PC-3 (cell line): Measurements from ENCODE around the gene TRIM33. TPM values are rescaled to one million over a fixed set of nuclear protein-coding genes. Genes with fewer than 3 reads are reported as not detected.

Source experiments
- ATAC-seq: fragments of 200-7000 bp; cut with Tn5 transposase; 2 replicates; pipeline ENCODE4 v1.9.1; 2020; ENCODE audit warnings: mild to moderate bottlenecking, moderate library complexity
- BruUV-seq: library from RNA; stranded (reverse); fragments of 400-500 nt; replicated peaks from 2 replicates; lab custom pipeline; 2021; lab: Mats Ljungman, UMichigan
- CTCF ChIA-PET: fragments of 300-600 bp; sonication (Branson Sonifier 250); formaldehyde crosslinking; loops from one replicate; lab custom pipeline; 2022; ENCODE audit warnings: antibody characterized with exemption; lab: Charles Lee
- POLR2A ChIA-PET: fragments of 300-600 bp; sonication (Branson Sonifier 250); formaldehyde crosslinking; loops from one replicate; lab custom pipeline; 2022; ENCODE audit warnings: antibody characterized with exemption; ENCODE audit not compliant: unreplicated experiment; lab: Charles Lee
- DNase-seq: peaks from one replicate; pipeline ENCODE4 v3.0.0-alpha.2; 2015
- H2AFZ ChIP-seq: fragments of 300-600 bp; sonication (generic); 2 replicates; pipeline ENCODE4 v1.6.0; 2016; ENCODE audit warnings: antibody characterized with exemption, low read length
- H3F3A ChIP-seq: fragments of 300-600 bp; sonication (generic); one replicate; pipeline ENCODE4 v1.6.0; 2017; ENCODE audit warnings: antibody characterized with exemption, low read length, control low read depth, mild to moderate bottlenecking; ENCODE audit not compliant: unreplicated experiment
- H3K27ac ChIP-seq: fragments of 300-600 bp; sonication (generic); 2 replicates; pipeline ENCODE4 v1.5.1; 2016; ENCODE audit warnings: mild to moderate bottlenecking, low read length
- H3K27me3 ChIP-seq: fragments of 300-600 bp; sonication (generic); 2 replicates; pipeline ENCODE4 v1.6.1; 2016; ENCODE audit warnings: low read length, mixed read lengths
- H3K36me3 ChIP-seq: fragments of 300-600 bp; sonication (generic); 2 replicates; pipeline ENCODE4 v1.6.1; 2016; ENCODE audit warnings: low read depth, mixed run types, low read length, mixed read lengths
- H3K4me1 ChIP-seq: fragments of 300-600 bp; sonication (generic); 2 replicates; pipeline ENCODE4 v1.5.1; 2016; ENCODE audit warnings: low read length; ENCODE audit not compliant: insufficient read depth
- H3K4me2 ChIP-seq: fragments of 300-600 bp; sonication (generic); 2 replicates; pipeline ENCODE4 v1.6.0; 2016; ENCODE audit warnings: low read length
- H3K4me3 ChIP-seq: fragments of 300-600 bp; sonication (generic); 2 replicates; pipeline ENCODE4 v1.5.1; 2016; ENCODE audit warnings: mild to moderate bottlenecking, low read length, mixed read lengths
- H3K79me2 ChIP-seq: fragments of 300-600 bp; sonication (generic); 2 replicates; pipeline ENCODE4 v1.6.1; 2017; ENCODE audit warnings: low read length, mixed read lengths
- H3K9ac ChIP-seq: fragments of 300-600 bp; sonication (generic); 2 replicates; pipeline ENCODE4 v1.6.0; 2016; ENCODE audit warnings: mild to moderate bottlenecking, low read length
- H3K9me2 ChIP-seq: fragments of 300-600 bp; sonication (generic); replicated peaks from 2 replicates; pipeline ENCODE4 v1.6.1; 2016; ENCODE audit warnings: mixed run types, low read length, mixed read lengths
- H3K9me3 ChIP-seq: fragments of 300-600 bp; sonication (generic); 2 replicates; pipeline ENCODE4 v1.6.1; 2016; ENCODE audit warnings: low read length, mixed read lengths
- H4K20me1 ChIP-seq: fragments of 300-600 bp; sonication (generic); 2 replicates; pipeline ENCODE4 v1.6.1; 2016; ENCODE audit warnings: low read length, mixed read lengths
- EZH2 ChIP-seq: fragments of 300-600 bp; sonication (generic); IDR thresholded peaks from one replicate; pipeline ENCODE4 v1.6.1; 2017; ENCODE audit warnings: antibody characterized with exemption, mild to moderate bottlenecking, low read length; ENCODE audit not compliant: unreplicated experiment
- EZH2phosphoT487 ChIP-seq: fragments of 300-600 bp; sonication (generic); IDR thresholded peaks from 2 replicates; pipeline ENCODE4 v1.6.1; 2018; ENCODE audit warnings: mild to moderate bottlenecking, antibody characterized with exemption, low read length, borderline replicate concordance
- intact Hi-C: fragments of 100-400 bp; cut with micrococcal nuclease; formaldehyde crosslinking; loops from 2 replicates; pipeline ENCODE4 v1.9.0; 2023
- total RNA-seq: library from RNA; depleted of rRNA; stranded (reverse); fragments of >200 nt; gene quantifications from 2 replicates; pipeline ENCODE4 v1.2.3, GENCODE V29; 2014
- TF ChIP-seq, protein P1 (sequence below): fragments of 300-600 bp; sonication (generic); conservative IDR thresholded peaks from 2 replicates; pipeline ENCODE4 v1.5.1; 2017; ENCODE audit warnings: antibody characterized with exemption, low read depth, mild to moderate bottlenecking, low read length

Gene TRIM33
- total RNA-seq, 1 experiment from 2014 or later: 36.7 TPM

DNA sequence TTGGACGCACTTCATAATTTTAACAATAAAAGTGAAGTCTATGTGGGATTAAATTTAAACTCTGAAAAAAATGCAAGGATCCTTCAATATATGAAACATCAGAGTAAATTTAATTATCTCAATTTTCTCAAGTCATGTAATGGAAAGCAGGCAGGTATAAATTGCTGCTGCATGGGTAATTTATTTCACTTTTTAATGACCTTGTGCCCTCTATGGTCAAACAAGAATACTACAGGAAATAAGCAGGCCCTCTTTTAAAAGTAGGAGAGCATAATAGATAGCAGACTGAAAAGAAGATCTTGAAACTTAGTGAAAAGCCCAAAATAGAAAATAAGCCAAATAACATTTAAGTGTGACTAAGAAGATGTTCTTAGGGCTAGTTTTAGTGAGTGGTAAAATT is 47.5 kb upstream of the TRIM33 start:
- no peaks in the 10 kb centered on the region for H3K36me3 ChIP-seq
- no peaks in the 10 kb centered on the region for H3F3A ChIP-seq
- no peaks in the 10 kb centered on the region for H3K4me1 ChIP-seq
- no peaks in the 10 kb centered on the region for H3K9me3 ChIP-seq
- POLR2A ChIA-PET: no interaction called here
- no peak overlapping the region for H2AFZ ChIP-seq
- TF ChIP-seq EZH2: no peak
- TF ChIP-seq EZH2phosphoT487: no peak
- TF ChIP-seq, protein P1, sequence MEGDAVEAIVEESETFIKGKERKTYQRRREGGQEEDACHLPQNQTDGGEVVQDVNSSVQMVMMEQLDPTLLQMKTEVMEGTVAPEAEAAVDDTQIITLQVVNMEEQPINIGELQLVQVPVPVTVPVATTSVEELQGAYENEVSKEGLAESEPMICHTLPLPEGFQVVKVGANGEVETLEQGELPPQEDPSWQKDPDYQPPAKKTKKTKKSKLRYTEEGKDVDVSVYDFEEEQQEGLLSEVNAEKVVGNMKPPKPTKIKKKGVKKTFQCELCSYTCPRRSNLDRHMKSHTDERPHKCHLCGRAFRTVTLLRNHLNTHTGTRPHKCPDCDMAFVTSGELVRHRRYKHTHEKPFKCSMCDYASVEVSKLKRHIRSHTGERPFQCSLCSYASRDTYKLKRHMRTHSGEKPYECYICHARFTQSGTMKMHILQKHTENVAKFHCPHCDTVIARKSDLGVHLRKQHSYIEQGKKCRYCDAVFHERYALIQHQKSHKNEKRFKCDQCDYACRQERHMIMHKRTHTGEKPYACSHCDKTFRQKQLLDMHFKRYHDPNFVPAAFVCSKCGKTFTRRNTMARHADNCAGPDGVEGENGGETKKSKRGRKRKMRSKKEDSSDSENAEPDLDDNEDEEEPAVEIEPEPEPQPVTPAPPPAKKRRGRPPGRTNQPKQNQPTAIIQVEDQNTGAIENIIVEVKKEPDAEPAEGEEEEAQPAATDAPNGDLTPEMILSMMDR: peak; percentile 63
- intact Hi-C loops: loop anchor here (1.0 to 10.0 kb wide), 3 partner anchors 94 to 212 kb away; no protein-coding TSS in a partner anchor
- no peaks in the 10 kb centered on the region for H3K9me2 ChIP-seq
- no peaks in the 10 kb centered on the region for H4K20me1 ChIP-seq
- CTCF ChIA-PET: no interaction called here
- ATAC-seq (peak; percentile 38; the same call in 1 of the 2 replicates), DNase-seq (peak; percentile 29)
- no peak overlapping the region for H3K4me3 ChIP-seq
- H3K79me2 ChIP-seq: no peaks in the 10 kb centered on the region
- H3K27ac ChIP-seq: no peak overlapping the region
- no peak overlapping the region for H3K4me2 ChIP-seq
- no peaks in the 10 kb centered on the region for H3K27me3 ChIP-seq
- no peak overlapping the region for H3K9ac ChIP-seq
- no TSS peak for BruUV-seq

DNA sequence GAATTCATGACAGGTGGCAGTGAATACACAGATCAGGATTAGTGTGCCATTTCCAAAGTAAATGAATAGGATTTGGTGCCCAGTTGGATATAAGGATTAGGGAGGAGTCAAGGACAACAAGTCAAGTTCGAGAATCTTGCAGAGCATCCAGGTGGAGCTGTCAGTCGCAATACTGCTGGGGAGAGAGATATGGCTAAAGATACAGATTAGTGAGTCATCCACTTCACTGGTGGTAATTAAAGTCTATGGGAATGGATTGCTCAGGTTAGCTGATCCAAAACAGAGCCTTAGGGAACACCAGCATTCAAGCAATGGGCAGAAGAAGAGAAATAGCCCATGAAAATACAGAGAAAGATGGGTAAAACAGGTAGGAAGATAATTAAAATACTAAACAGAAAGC is 43.6 kb upstream of the TRIM33 start:
- H3K4me1 ChIP-seq: no peaks in the 10 kb centered on the region
- no peaks in the 10 kb centered on the region for H3K9me2 ChIP-seq
- intact Hi-C loops: loop anchor here (10.0 kb wide), 1 partner anchor 90 kb away; no protein-coding TSS in a partner anchor
- ATAC-seq (no peak), DNase-seq (no peak)
- BruUV-seq: no TSS peak
- H3K9ac ChIP-seq: no peak overlapping the region
- H3K4me3 ChIP-seq: no peak overlapping the region
- CTCF ChIA-PET: no interaction called here
- no peak overlapping the region for H3K27ac ChIP-seq
- no peaks in the 10 kb centered on the region for H3K36me3 ChIP-seq
- no peak overlapping the region for H3K4me2 ChIP-seq
- H2AFZ ChIP-seq: no peak overlapping the region
- no peaks in the 10 kb centered on the region for H4K20me1 ChIP-seq
- H3K27me3 ChIP-seq: no peaks in the 10 kb centered on the region
- no peaks in the 10 kb centered on the region for H3F3A ChIP-seq
- POLR2A ChIA-PET: no interaction called here
- H3K79me2 ChIP-seq: no peaks in the 10 kb centered on the region
- TF ChIP-seq EZH2 (no peak), EZH2phosphoT487 (no peak)
- TF ChIP-seq, protein P1: no peak
- no peaks in the 10 kb centered on the region for H3K9me3 ChIP-seq

- ATAC-seq (no peak), DNase-seq (no peak)
- no TSS peak for BruUV-seq
- TF ChIP-seq, protein P1: no peak
- TF ChIP-seq EZH2: no peak
- TF ChIP-seq EZH2phosphoT487: no peak
- H3K79me2 ChIP-seq: no peaks in the 10 kb centered on the region
- no peaks in the 10 kb centered on the region for H3K4me1 ChIP-seq
- no peaks in the 10 kb centered on the region for H3K36me3 ChIP-seq
- no peaks in the 10 kb centered on the region for H3K27me3 ChIP-seq
- ChIA-PET POLR2A (no interaction called here), CTCF (no interaction called here)
- H2AFZ ChIP-seq: no peak overlapping the region
- no peaks in the 10 kb centered on the region for H3F3A ChIP-seq
- H3K4me2 ChIP-seq: no peak overlapping the region
- H4K20me1 ChIP-seq: no peaks in the 10 kb centered on the region
- H3K9me3 ChIP-seq: no peaks in the 10 kb centered on the region
- no peak overlapping the region for H3K27ac ChIP-seq
- no peak overlapping the region for H3K9ac ChIP-seq
- intact Hi-C loops: loop anchor here (10.0 kb wide), 1 partner anchor 87 kb away; no protein-coding TSS in a partner anchor
- H3K9me2 ChIP-seq: no peaks in the 10 kb centered on the region
- H3K4me3 ChIP-seq: no peak overlapping the region
Observed at GRCh38 chr1:114552106-114552639, 41.2 kb upstream of the TRIM33 start.
